Measurements from ENCODE around the gene MYO7B. TPM values are rescaled to one million over a fixed set of nuclear protein-coding genes. Genes with fewer than 3 reads are reported as not detected.
A peak's percentile ranks its signal among the peaks of the same experiment; 100 is the strongest.

Gene MYO7B
- total and polyA plus RNA-seq, 2 experiments from 2014 or later = 0.06 to 0.12 TPM

DNA sequence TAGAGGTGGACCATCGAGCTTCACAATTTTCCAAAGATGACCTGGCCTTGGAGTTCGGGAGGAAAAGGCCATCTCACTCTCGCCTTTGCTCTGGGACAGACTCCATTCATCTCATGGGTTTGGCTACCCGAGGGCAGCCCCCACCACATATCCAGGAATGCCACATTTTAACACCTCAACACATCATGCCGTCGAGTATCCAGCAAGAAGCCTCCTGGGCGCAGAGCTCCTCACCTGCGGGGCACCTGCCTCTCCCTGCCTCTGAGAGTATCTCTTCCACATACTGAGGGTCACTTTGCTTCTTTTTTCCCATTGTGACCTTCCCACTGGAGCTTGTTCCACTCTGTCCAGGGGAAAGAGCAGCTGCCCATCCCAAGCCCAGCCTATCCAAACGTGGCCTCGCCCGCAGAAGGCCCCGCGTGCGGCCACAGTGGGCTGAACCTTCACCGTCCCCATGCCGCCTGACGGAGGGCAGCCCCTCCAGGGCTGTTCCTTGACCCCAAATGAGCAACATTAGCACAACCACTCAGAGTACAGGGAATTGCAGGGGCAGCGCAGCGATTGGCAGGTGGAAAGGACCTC, 145.3 kb downstream of the MYO7B start:
- Histone ChIP-seq H3K4me3 (no peak overlapping the region), H3K4me1 (ENCODE audit: low read depth) (peaks cover 8% of the 10 kb centered on the region), H3K27ac (no peak overlapping the region), H3K36me3 (no peaks in the 10 kb centered on the region), H3K9me3 (ENCODE audit: low read depth) (no peaks in the 10 kb centered on the region), H3K27me3 (peaks cover 35% of the 10 kb centered on the region)
- no peak for DNase-seq (ENCODE audit: low read depth in 1 of 2, low spot score in 1 of 2)
- TF ChIP-seq, protein P1, sequence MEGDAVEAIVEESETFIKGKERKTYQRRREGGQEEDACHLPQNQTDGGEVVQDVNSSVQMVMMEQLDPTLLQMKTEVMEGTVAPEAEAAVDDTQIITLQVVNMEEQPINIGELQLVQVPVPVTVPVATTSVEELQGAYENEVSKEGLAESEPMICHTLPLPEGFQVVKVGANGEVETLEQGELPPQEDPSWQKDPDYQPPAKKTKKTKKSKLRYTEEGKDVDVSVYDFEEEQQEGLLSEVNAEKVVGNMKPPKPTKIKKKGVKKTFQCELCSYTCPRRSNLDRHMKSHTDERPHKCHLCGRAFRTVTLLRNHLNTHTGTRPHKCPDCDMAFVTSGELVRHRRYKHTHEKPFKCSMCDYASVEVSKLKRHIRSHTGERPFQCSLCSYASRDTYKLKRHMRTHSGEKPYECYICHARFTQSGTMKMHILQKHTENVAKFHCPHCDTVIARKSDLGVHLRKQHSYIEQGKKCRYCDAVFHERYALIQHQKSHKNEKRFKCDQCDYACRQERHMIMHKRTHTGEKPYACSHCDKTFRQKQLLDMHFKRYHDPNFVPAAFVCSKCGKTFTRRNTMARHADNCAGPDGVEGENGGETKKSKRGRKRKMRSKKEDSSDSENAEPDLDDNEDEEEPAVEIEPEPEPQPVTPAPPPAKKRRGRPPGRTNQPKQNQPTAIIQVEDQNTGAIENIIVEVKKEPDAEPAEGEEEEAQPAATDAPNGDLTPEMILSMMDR (IDR thresholded peaks at IDR 0.05; ENCODE audit: low read depth, low read length) = no peak

DNA sequence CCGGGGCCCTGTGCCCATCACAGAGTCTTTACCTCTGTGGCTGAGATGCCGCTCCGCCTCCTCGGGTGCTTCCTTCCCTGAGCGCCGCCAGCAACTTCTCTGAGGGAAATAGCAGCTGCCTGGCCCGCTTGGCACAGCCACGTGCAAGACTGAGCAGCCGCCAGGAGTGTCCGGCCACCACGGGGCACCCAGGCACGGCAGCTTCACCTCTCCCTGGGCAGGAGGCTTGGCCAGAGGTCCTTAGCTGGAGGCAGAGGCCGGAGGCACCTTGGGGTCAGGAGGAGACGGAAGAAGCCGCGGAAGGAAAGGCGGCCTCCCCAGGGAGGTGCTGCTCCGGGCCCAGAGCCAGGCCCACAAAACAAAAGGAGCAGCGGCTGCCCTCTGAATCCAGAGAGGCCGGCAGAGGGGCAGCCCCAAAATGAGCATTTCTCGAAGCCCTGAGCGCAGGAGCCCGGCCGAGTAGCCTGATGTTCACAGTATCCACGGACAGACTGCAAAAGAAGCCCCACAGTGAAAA, 145.9 kb downstream of the MYO7B start:
- peaks cover 6% of the 10 kb centered on the region for H3K4me1 ChIP-seq (ENCODE audit: low read depth)
- no peaks in the 10 kb centered on the region for H3K9me3 ChIP-seq (ENCODE audit: low read depth)
- DNase-seq (ENCODE audit: low read depth in 1 of 2, low spot score in 1 of 2) = peak in 1 of 2 donors; percentile 37
- H3K36me3 ChIP-seq = no peaks in the 10 kb centered on the region
- TF ChIP-seq, protein P1 (IDR thresholded peaks at IDR 0.05; ENCODE audit: low read depth, low read length) = no peak
- H3K27ac ChIP-seq = no peak overlapping the region
- peaks cover 30% of the 10 kb centered on the region for H3K27me3 ChIP-seq
- H3K4me3 ChIP-seq = no peak overlapping the region

DNA sequence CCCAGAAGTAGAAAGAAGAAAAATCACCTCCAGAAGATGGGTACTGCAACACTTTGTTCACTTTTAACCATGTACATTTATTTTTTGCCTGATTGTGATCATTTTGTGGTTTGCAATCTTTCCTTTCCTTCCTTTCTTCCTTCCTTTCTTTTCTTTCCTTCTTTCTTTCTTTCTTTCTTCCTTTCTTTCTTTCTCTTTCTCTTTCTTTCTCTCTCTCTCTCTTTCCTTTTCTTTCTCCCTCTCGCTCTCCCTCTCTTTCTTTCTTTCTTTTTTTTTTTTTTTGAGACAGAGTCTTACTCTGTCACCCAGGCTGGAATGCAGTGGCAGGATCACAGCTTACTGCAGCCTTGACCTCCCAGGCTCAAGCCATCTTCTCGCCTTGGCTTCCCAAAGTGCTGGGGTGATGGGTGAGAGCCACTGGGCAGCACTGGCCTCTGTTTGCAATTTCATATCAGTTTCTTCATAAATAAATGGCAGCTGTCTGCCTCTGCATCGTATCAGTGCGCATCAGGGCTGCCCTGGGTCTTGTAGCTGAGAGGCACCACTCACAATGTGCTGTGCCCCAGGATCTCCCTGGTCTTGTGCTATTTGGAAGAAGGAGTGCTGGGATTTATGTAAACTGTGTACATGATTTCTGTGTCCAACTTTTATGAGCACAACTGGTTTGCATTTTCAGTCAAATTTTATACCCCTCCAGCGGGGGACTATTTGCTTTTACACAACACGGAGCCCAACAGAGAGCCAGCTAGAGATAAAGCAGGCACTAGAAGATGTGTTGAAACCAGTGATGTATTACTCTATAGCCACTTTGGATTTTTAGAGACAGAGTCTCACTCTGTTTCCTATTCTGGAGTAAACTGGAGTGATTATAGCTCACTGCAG, 146.7 kb downstream of the MYO7B start:
- H3K36me3 ChIP-seq = no peaks in the 10 kb centered on the region
- H3K9me3 ChIP-seq (ENCODE audit: low read depth) = no peaks in the 10 kb centered on the region
- DNase-seq (ENCODE audit: low read depth in 1 of 2, low spot score in 1 of 2) = peak in 1 of 2 donors; percentile 16

GRCh38 chr2:127683056-127683455, 147.6 kb downstream of the MYO7B start:
- Histone ChIP-seq H3K4me3 (no peak overlapping the region), H3K27me3 (peaks cover 12% of the 10 kb centered on the region), H3K36me3 (no peaks in the 10 kb centered on the region), H3K4me1 (ENCODE audit: low read depth) (peaks cover 6% of the 10 kb centered on the region), H3K27ac (no peak overlapping the region), H3K9me3 (ENCODE audit: low read depth) (no peaks in the 10 kb centered on the region)
- TF ChIP-seq, protein P1 (IDR thresholded peaks at IDR 0.05; ENCODE audit: low read depth, low read length) = no peak
- DNase-seq (ENCODE audit: low read depth in 1 of 2, low spot score in 1 of 2) = no peak

More for the DNA sequence above, 146.7 kb downstream of the MYO7B start:
- Histone ChIP-seq H3K27me3 (peaks cover 21% of the 10 kb centered on the region), H3K4me1 (ENCODE audit: low read depth) (peaks cover 6% of the 10 kb centered on the region), H3K27ac (peak overlapping the region; percentile 41), H3K4me3 (no peak overlapping the region)
- TF ChIP-seq, protein P1 (IDR thresholded peaks at IDR 0.05; ENCODE audit: low read depth, low read length) = no peak

DNA sequence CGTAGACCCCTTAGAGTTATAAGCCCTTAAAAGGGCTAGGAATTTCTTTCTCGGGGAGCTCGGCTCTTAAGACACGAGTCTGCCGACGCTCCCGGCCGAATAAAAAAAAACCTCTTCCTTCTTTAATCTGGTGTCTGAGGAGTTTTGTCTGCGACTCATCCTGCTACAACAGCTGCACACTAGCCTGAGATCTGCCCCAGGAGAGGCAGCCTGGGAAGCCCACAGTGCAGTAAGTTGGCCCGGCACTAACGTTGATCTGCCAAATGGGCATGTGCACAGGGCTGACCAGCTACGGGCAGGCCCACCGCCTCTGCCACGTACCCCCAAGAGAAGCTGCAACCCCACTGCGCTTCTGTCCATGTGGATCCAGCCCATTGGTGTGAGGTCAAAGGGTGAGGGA, 148.3 kb downstream of the MYO7B start:
- TF ChIP-seq, protein P1 (IDR thresholded peaks at IDR 0.05; ENCODE audit: low read depth, low read length) = no peak
- peak in 1 of 2 donors; percentile 26 for DNase-seq (ENCODE audit: low read depth in 1 of 2, low spot score in 1 of 2)
- peaks cover 5% of the 10 kb centered on the region for H3K27me3 ChIP-seq
- no peaks in the 10 kb centered on the region for H3K9me3 ChIP-seq (ENCODE audit: low read depth)
- H3K27ac ChIP-seq = no peak overlapping the region
- no peaks in the 10 kb centered on the region for H3K36me3 ChIP-seq
- no peak overlapping the region for H3K4me3 ChIP-seq
- H3K4me1 ChIP-seq (ENCODE audit: low read depth) = peaks cover 6% of the 10 kb centered on the region
